Measurements from ENCODE around the gene CCDC15. TPM values are rescaled to one million over a fixed set of nuclear protein-coding genes. Genes with fewer than 3 reads are reported as not detected.

CCDC15 gene
- total and polyA plus RNA-seq, 2 experiments from 2014 or later: 2.9 to 3.3 TPM

GRCh38 chr11:125084761-125085231 lies 130.8 kb downstream of the CCDC15 start:
- H3K9me3 Mint-ChIP-seq: no peaks in the 10 kb centered on the region

GRCh38 chr11:125085301-125086081 lies 131.5 kb downstream of the CCDC15 start:
- Mint-ChIP-seq H3K27ac (no peak overlapping the region; the same call in 1 of the 2 replicates), H3K36me3 (ENCODE audit: low read depth) (no peaks in the 10 kb centered on the region; the same call in 2 of the 3 replicates), H3K27me3 (ENCODE audit: insufficient read depth, low read depth, poor library complexity) (peaks cover 7% of the 10 kb centered on the region), H3K9me3 (no peaks in the 10 kb centered on the region), H3K4me1 (peaks cover 2% of the 10 kb centered on the region), H3K4me3 (no peak overlapping the region)
- Histone ChIP-seq H3K4me3 (no peak overlapping the region), H3K27me3 (ENCODE audit: insufficient read depth) (no peaks in the 10 kb centered on the region), H4K20me1 (replicated peaks; ENCODE audit: insufficient read depth) (no peaks in the 10 kb centered on the region), H3K27ac (ENCODE audit: low read depth) (no peak overlapping the region), H3K4me2 (no peak overlapping the region), H3F3A (replicated peaks; ENCODE audit: low read depth) (no peaks in the 10 kb centered on the region), H3K4me1 (ENCODE audit: insufficient read depth) (no peaks in the 10 kb centered on the region), H3K9me2 (ENCODE audit: insufficient read depth) (no peaks in the 10 kb centered on the region), H2AFZ (no peak overlapping the region), H3K79me2 (replicated peaks; ENCODE audit: insufficient read depth) (no peaks in the 10 kb centered on the region), H3K36me3 (ENCODE audit: insufficient read depth) (no peaks in the 10 kb centered on the region)
- TF ChIP-seq CTCF (conservative IDR thresholded peaks at IDR 0.05; ENCODE audit: low read depth in 2 of 2): peak; percentile 43 to 72; a peak in 3 of 4 replicates
- TF ChIP-seq CREB1 (CRISPR knock-in tag; IDR thresholded peaks at IDR 0.05; ENCODE audit: low read depth): no peak
- TF ChIP-seq NANOG (IDR thresholded peaks at IDR 0.05; ENCODE audit: borderline replicate concordance): no peak
- ATAC-seq (peak; percentile 84), DNase-seq (ENCODE audit: low spot score) (peak; percentile 60)

More at GRCh38 chr11:125084761-125085231, 130.8 kb downstream of the CCDC15 start:
- no peak for TF ChIP-seq EZH2phosphoT487 (IDR thresholded peaks at IDR 0.05; ENCODE audit: unreplicated experiment)
- Histone ChIP-seq H3K4me1 (ENCODE audit: insufficient read depth) (no peaks in the 10 kb centered on the region), H3K36me3 (ENCODE audit: insufficient read depth) (no peaks in the 10 kb centered on the region), H3K4me3 (no peak overlapping the region), H3F3A (replicated peaks; ENCODE audit: low read depth) (no peaks in the 10 kb centered on the region), H3K79me2 (replicated peaks; ENCODE audit: insufficient read depth) (no peaks in the 10 kb centered on the region), H2AFZ (no peak overlapping the region), H4K20me1 (replicated peaks; ENCODE audit: insufficient read depth) (no peaks in the 10 kb centered on the region), H3K27me3 (ENCODE audit: insufficient read depth) (no peaks in the 10 kb centered on the region), H3K27ac (ENCODE audit: low read depth) (no peak overlapping the region), H3K4me2 (no peak overlapping the region), H3K9me2 (ENCODE audit: insufficient read depth) (no peaks in the 10 kb centered on the region)
- Mint-ChIP-seq H3K36me3 (ENCODE audit: low read depth) (no peaks in the 10 kb centered on the region; the same call in 2 of the 3 replicates), H3K4me3 (no peak overlapping the region), H3K27me3 (ENCODE audit: insufficient read depth, low read depth, poor library complexity) (peaks cover 7% of the 10 kb centered on the region), H3K4me1 (no peaks in the 10 kb centered on the region; the same call in 1 of the 3 replicates), H3K27ac (no peak overlapping the region)
- ATAC-seq: no peak
- no peak for DNase-seq (ENCODE audit: low spot score)

GRCh38 chr11:125086633-125087296 lies 132.8 kb downstream of the CCDC15 start:
- Histone ChIP-seq H3K4me1 (ENCODE audit: insufficient read depth) (peaks cover 4% of the 10 kb centered on the region; the same call in 1 of the 2 replicates), H3F3A (replicated peaks; ENCODE audit: low read depth) (no peaks in the 10 kb centered on the region), H4K20me1 (replicated peaks; ENCODE audit: insufficient read depth) (no peaks in the 10 kb centered on the region), H2AFZ (no peak overlapping the region), H3K9me2 (ENCODE audit: insufficient read depth) (no peaks in the 10 kb centered on the region), H3K36me3 (ENCODE audit: insufficient read depth) (no peaks in the 10 kb centered on the region), H3K79me2 (replicated peaks; ENCODE audit: insufficient read depth) (no peaks in the 10 kb centered on the region), H3K4me3 (no peak overlapping the region), H3K27me3 (ENCODE audit: insufficient read depth) (no peaks in the 10 kb centered on the region), H3K27ac (ENCODE audit: low read depth) (no peak overlapping the region), H3K4me2 (no peak overlapping the region)
- ATAC-seq: no peak
- H3K27ac Mint-ChIP-seq: no peak overlapping the region
- no peaks in the 10 kb centered on the region; the same call in 2 of the 3 replicates for H3K36me3 Mint-ChIP-seq (ENCODE audit: low read depth)
- H3K9me3 Mint-ChIP-seq: no peaks in the 10 kb centered on the region
- H3K27me3 Mint-ChIP-seq (ENCODE audit: insufficient read depth, low read depth, poor library complexity): peaks cover 7% of the 10 kb centered on the region
- no peak for DNase-seq (ENCODE audit: low spot score)
- peaks cover 8% of the 10 kb centered on the region for H3K4me1 Mint-ChIP-seq
- no peak overlapping the region; the same call in 2 of the 3 replicates for H3K4me3 Mint-ChIP-seq
- TF ChIP-seq EZH2 (IDR thresholded peaks at IDR 0.05; ENCODE audit: low read depth, unreplicated experiment) (no peak), ZNF331 (CRISPR knock-in tag; IDR thresholded peaks at IDR 0.05; ENCODE audit: low read depth) (no peak), POLR2AphosphoS5 (IDR thresholded peaks at IDR 0.05; ENCODE audit: low read depth) (no peak), REST (IDR thresholded peaks at IDR 0.05; ENCODE audit: unreplicated experiment) (no peak), ETS1 (IDR thresholded peaks at IDR 0.05) (no peak)
